ENCODE results near the gene USP53. TPM values are rescaled to one million over a fixed set of nuclear protein-coding genes. Genes with fewer than 3 reads are reported as not detected.
"Not testable (repeated sequence)": the region's sequence is repeated elsewhere in the genome, so short reads cannot be mapped to it uniquely, and the experiment has no call there.

Gene USP53
- total RNA-seq: 32.8 TPM
- long read RNA-seq, partial matches to known transcripts: 2 of 10 reads
- long read RNA-seq, other reads (novel, unspliced or antisense): 8 of 10 reads

DNA sequence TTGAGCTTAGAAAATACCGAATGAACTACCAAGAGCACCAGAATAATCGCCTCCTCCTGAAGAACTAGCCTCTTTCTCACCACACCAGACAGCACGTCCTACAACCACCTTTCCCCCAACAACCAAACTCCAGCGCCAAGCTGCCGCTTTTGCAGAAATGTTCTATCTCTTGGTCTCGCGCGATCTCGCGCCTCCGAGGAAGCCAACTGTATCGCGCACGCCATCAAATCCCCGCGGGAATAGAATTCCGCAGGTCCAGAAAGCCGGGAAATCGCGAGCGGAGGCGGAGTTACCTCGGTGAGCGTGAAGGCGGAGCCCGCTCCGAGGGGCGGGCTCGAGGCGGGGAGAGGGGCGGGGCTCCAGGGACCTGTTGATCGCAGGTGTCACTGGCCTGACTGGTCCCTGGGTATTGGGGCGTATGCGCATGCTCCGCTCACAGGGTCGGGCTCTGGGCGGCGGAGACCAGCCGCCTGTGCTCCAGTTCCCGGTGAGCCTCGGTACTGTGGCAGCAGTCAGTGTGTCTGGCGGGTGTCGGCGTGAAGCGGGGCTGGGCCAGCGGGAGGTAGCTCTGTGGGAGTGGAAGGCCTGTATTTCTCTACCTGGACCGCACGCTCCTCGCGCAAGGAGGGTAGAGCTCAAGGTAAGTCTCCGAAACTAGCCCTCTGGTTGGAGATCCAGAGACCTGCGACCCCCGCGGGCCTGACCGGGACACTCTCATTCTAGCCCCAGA, at the start of gene USP53:
USP53 (plus strand) TSS at position 480 of the 730 bp plus-strand sequence. CDS start 27,047 bp downstream, outside the sequence.
- ATAC-seq (peak; percentile 97), DNase-seq (ENCODE audit: missing footprints) (peak; percentile 97)
- intact Hi-C loops (cut with DNase I): loop anchor here (2.0 to 10.0 kb wide), 4 partner anchors 35 to 168 kb away; no protein-coding TSS in a partner anchor

DNA sequence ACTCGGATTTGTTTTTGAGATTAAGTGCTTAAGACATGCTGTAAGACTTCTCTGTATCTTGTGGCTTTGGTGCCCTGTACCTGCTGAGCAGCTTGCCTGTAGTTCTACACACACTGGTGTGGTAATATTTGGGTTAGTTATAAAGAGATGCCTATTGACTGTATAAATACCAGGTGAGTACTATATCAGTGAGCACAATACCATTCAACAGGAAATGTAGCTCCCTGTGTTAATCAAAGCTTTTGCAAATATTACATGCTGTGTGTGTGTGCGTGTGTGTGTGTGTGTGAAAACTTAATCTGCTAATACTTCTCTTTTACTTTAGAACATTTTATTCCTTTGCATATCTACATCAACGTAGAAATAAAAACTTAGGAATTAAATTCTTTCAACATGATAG, 46.7 kb upstream of the USP53 start:
- no peak for ATAC-seq

DNA sequence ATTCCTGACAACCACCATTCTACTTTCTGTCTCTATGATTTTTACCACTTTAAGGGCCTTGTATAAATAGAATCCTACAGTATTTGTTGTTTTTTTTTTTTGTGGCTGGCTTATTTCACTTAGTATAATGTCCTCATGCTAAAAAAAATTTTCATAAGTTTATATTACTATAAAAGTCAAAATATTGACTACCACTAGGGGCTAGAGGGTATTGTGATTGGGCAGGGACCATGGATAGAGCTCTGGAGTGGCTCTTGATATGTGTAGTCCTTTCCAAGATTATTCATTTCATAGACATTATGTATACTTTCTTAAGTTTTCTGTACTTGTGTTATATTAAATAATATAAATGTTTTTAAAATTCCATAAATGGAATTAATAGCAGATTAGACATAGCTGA, 42.3 kb upstream of the USP53 start:
- no peak for ATAC-seq

More for the DNA sequence above, 46.7 kb upstream of the USP53 start:
- no peak for DNase-seq (ENCODE audit: missing footprints)
- intact Hi-C loops (cut with DNase I): loop anchor here (5.0 kb wide), 2 partner anchors 117 to 178 kb away; no protein-coding TSS in a partner anchor

DNA sequence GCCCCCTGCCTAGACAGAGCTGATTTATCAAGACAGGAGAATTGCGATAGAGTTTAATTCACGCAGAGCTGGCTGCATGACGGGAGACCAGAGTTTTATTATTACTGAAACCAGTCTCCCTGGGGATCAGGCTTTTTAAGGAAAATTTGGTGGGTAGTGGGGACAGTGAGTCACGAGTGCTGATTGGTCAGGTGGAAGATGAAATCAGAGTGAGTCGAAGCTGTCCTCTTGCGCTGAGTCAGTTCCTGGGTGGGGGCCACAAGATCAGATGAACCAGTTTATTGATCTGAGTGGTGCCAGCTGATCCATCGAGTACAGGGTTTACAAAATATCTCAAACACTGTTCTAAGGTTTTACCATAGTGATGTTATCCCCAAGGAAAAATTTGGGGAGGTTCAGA, 40.3 kb upstream of the USP53 start:
- intact Hi-C loops (cut with DNase I): no loop called here
- ATAC-seq (no peak), DNase-seq (ENCODE audit: missing footprints) (no peak)

More for the DNA sequence above, 42.3 kb upstream of the USP53 start:
- DNase-seq (ENCODE audit: missing footprints): no peak
- intact Hi-C loops (cut with DNase I): no loop called here

DNA sequence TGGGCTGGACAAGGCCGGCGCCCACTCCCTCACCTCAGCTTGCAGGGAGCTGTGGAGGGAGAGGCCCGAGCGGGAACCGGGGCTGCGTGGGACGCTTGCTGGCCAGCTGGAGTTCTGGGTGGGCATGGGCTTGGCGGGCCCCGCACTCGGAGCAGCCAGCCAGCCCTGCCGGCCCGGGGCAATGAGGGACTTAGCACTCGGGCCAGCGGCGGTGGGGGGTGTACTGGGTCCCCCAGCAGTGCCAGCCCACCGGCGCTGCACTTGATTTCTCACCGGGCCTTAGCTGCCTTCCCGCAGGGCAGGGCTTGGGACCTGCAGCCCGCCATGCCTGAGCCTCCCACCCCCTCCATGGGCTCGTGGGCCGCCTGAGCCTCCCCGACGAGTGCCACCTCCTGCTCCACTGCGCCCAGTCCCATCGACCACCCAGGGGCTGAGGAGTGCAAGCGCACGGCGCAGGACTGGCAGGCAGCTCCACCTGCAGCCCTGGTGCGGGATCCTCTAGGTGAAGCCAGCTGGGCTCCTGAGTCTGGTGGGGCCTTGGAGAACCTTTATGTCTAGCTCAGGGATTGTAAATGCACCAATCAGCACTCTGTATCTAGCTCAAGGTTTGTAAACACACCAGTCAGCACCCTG, 38.7 kb upstream of the USP53 start:
- DNase-seq (ENCODE audit: missing footprints): peak; percentile 62
- intact Hi-C loops (cut with DNase I); ATAC-seq: not testable (repeated sequence)

DNA sequence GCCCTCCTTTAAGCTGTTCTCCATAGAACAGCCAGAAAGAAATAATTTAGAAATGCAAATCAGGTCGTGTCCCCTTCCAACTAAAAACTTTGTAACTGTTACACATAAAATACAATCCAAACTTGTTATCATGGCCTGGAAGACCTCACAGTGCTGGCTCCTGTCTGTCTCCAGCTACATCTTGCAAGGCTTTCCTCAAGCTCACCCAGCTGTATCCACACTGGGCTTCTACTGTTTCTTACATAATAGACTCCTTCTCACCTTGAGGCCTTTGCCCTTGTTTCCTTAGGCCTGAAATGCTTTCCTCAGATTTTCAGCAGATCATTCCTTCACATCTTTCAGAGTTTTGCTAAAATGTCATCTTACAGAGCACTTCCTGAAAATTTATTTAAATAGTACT, 33.5 kb upstream of the USP53 start:
- intact Hi-C loops (cut with DNase I): loop anchor here (5.0 kb wide), 1 partner anchor 33 kb away; the partner anchor contains the start of gene USP53
- ATAC-seq (peak; percentile 46), DNase-seq (ENCODE audit: missing footprints) (no peak)

DNA sequence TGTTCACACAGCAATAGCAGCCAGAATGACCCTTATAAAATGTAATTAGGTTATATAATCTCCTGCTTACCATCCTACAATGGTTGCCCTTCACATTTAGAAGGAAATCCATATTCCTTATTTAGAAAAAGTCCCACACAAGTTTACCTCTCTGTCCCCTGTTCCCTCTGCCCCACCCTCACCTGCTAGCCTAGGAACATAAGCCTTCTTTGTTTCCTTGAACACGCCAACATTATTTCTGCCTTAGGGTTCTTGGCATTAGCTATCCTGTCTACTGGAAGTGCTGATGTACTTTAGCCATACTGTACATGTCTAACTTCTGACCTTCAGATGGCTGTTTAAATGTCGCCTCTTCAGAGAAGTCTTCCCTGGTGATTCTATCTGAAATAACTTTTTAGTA, 28.4 kb upstream of the USP53 start:
- no peak for ATAC-seq
- no peak for DNase-seq (ENCODE audit: missing footprints)
- intact Hi-C loops (cut with DNase I): no loop called here

DNA sequence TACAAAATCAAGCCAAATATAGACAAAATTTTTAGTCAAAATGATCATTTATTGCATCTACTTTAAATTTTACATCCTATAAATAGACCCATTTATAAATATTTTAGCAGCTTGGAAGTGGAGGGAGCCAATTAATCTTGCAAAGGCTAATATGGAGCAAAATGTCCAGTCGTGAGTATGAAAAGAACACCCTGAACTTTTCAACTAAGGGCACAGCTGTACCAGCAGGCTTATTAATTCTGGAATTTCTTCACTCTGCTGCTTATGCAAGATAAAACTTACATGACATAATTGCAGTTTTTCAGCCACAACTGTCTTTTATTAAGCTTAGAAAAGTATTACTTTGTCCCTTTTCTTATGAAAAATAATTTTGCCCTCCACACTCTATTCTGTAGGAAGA, 22.9 kb upstream of the USP53 start:
- DNase-seq (ENCODE audit: missing footprints): no peak
- intact Hi-C loops (cut with DNase I): loop anchor here (2.0 kb wide), 1 partner anchor 15 kb away; no protein-coding TSS in a partner anchor

DNA sequence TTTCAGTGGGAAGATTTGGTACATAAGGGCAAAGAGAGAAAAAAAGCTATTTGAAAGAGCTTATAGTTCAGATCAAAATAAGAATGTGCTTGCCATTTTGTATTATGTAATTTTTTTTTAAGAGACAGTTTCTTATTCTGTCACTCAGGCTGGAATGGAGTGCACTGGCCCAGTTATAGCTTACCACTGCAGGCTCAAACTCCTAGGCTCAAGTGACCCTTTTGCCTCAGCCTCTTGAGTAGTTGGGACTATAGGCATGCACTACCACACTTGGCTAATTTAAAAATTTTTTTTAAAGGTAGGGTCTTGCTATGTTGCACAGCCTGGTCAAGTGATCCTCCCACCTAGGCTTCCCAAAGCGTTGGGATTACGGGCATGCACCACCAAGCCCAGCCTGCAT, 22.2 kb upstream of the USP53 start:
- ATAC-seq: peak; percentile 32
- DNase-seq (ENCODE audit: missing footprints): no peak
- intact Hi-C loops (cut with DNase I): loop anchor here (2.0 kb wide), 1 partner anchor 14 kb away; no protein-coding TSS in a partner anchor

More for the DNA sequence above, 22.9 kb upstream of the USP53 start:
- peak; percentile 90 for ATAC-seq

DNA sequence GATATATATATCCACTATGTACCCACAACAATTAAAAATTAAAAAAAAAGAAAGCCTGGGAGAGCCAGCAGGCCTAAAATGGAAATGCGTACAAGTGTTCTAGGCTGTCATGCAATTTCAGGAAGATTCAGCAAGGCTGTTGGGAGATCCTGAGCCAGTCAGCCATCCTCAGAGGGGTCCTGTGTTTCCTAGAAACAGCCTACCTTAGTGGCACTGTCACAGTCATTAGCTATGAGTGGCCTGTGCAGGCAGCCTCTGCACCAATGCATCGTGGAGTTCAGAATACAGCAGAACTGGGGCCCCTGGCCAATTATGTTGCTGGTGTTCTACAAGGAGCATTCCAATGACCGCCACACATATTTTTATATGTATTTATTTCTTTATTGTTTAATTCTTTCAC, 21.0 kb upstream of the USP53 start:
- intact Hi-C loops (cut with DNase I): loop anchor here (2.0 kb wide), 1 partner anchor 13 kb away; no protein-coding TSS in a partner anchor
- DNase-seq (ENCODE audit: missing footprints) (no peak), ATAC-seq (no peak)

DNA sequence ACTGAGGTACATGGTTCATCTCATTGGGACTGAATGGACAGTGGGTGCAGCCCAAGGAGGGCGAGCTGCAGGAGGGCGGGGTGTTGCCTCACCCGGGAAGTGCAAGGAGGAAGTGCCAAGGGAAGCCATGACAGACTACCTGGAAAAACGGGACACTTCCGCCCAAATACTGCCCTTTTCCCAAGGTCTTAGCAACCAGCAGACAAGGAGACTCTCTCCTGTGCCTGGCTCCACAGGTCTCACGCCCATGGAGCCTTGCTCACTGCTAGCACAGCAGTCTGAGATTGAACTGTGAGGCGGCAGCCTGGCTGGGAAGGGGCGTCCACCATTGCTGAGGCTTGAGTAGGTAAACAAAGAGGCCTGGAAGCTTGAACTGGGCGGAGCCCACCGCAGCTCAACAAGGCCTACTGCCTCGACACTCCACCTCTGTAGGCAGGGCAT, 14.7 kb upstream of the USP53 start:
- no peak for DNase-seq (ENCODE audit: missing footprints)
- no peak for ATAC-seq
- intact Hi-C loops (cut with DNase I): no loop called here

DNA sequence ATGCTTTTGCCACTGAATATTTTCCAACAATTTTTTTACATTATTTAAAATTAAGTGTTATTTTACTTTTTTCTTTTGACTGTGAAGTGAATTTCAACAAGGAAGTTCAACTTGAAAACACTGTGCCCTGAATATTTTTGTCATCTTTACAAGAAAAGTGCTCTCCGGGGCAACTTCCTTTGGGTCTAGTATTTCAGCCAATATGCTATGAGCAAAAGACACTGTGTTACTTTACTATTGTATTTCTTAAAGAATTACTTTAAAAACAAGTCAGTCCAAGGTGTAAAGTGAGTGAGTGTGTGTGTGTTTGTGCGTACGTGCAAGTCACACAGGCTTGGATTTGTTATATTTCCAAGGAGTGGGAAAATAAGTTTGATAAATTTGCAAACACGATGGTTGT, 7.6 kb upstream of the USP53 start:
- intact Hi-C loops (cut with DNase I): loop anchor here (2.0 kb wide), 1 partner anchor 14 kb away; no protein-coding TSS in a partner anchor
- ATAC-seq (no peak), DNase-seq (ENCODE audit: missing footprints) (no peak)

DNA sequence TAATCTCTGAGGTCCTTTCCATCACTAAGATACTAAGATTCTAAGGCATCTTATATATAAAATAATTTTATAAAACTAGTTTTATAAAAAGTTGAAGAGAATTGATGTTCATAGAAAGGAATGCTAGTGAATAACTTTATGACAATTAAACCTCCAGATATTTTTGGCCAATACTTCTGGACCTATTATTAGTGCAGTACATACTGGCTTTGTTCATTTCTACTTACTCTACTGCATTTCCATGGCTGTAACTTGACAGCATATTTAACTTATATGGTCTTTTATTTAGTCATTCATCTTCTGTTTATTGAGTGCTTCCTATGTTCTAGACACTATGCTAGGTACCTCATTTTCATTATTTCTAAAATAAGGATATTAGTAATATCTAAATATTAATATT, 6.8 kb upstream of the USP53 start:
- DNase-seq (ENCODE audit: missing footprints) (no peak), ATAC-seq (peak; percentile 32)
- intact Hi-C loops (cut with DNase I): loop anchor here (2.0 kb wide), 1 partner anchor 15 kb away; no protein-coding TSS in a partner anchor

DNA sequence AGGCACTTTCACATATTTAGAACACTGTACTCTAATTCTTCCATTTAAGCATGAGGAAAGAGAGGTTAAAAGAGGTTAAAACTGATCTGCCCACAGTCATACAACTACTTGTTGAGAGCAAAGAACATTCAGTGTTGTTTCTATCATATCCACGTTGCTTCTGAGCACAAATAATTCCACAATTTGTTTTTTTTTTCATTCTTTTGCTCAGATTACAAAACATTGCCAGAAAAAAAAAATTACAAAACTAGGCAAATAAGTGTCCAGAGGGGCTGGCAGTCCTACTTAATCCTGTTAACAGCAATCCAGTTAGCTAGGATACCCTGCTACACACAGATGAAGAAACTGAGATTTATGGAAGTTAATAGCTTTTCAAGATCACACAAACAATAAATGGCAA, 6.3 kb upstream of the USP53 start:
- intact Hi-C loops (cut with DNase I): no loop called here
- peak; percentile 67 for ATAC-seq

DNA sequence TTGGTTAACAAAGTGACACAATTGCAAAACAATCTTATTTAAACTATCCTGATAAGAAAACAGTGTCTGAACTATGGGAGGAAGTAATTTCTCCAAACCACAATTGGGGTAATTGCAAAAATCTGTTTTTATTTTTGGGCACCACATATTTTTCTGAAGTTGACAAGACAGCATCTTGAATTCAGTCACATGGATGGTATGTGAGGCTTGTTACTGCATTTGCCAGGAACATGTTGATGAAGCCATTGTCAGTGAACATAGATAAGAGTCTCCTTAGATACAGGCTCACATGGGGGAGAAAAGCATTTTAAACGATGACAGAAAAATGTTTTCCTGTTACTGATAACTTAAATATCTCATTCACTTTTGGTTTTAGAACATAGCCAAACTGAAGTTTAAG, 5.5 kb upstream of the USP53 start:
- intact Hi-C loops (cut with DNase I): no loop called here

More for the DNA sequence above, 6.3 kb upstream of the USP53 start:
- no peak for DNase-seq (ENCODE audit: missing footprints)

DNA sequence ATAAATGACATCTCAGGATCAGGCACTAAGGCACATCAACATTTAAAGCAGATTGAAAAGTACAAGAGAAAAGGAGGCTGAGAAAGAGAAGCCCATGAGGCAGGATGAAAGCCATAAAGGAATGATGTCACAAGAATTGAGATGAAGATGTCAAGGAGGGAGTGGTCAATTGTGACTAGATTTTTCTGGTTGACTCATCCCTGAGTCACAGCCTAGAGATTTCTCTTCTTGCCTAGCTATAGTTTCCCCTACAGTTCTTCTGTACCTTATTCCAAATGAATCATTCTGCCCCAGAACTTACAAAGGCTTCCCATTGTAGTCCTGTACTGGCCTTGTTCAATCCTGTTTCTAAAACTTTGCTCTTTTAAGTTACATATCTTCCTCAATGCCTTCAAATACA, 3.4 kb upstream of the USP53 start:
- ATAC-seq (no peak), DNase-seq (ENCODE audit: missing footprints) (no peak)
- intact Hi-C loops (cut with DNase I): no loop called here

More for the DNA sequence above, 5.5 kb upstream of the USP53 start:
- ATAC-seq (no peak), DNase-seq (ENCODE audit: missing footprints) (no peak)

DNA sequence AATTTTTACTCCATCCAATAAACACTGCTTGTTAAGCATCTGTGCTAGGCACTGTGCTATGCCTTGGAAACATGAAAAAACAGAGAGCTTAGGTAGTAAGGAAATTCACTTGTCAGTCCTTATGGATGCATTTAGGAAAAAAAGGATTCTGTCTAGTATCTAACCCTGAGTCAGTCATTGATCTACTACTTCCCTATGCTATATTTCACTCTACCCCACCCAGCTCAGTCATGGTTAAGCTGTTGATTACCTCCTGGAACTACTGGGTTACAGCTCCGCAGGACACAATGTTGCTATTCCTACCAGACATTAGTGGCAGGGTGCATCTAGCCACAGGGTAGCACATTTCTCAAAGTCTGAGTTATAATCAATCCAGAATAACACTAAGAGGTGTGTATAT, 2.9 kb upstream of the USP53 start:
- no peak for ATAC-seq
- intact Hi-C loops (cut with DNase I): no loop called here

DNA sequence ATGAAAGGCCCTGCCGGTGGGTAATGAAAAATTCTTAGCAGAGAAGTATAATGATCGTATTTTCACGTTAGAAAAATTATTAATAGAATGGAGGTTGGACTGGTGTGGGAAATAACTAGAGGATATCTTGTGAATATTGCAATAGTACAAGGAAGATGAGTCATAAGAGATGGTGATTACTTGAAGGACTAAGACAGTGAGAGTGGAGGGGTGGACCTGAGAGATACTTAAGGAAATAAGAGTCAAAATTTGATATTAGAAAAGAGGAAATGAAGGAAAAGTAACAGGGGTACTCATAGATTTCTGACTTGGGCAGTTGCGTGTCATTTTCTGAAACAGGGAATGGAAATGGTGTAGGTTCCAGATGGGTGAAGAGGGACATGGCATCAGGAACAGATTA, 1.7 kb upstream of the USP53 start:
- intact Hi-C loops (cut with DNase I): loop anchor here (5.0 to 10.0 kb wide), 3 partner anchors 33 to 113 kb away; no protein-coding TSS in a partner anchor
- ATAC-seq (no peak), DNase-seq (ENCODE audit: missing footprints) (no peak)

More for the DNA sequence above, 2.9 kb upstream of the USP53 start:
- no peak for DNase-seq (ENCODE audit: missing footprints)

DNA sequence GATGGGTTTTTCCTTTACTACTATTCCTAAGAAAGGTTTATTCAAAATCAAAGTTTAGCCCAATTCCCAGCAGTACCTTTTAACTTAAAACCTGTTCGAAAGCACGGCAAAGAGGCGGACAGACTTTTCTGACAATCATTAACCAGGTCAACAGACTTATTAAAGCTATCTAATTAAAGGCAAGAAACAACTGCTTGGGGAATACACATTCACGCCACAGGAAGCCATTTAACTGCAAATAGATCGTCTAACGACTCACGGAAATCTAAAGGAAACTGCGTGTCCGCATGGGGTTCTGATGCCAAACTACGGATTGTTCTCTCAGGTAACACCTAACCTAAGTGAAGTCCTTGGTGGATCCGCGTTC, 663 bp upstream of the USP53 start:
- ATAC-seq: no peak
- intact Hi-C loops (cut with DNase I): loop anchor here (2.0 to 10.0 kb wide), 4 partner anchors 35 to 167 kb away; no protein-coding TSS in a partner anchor
- DNase-seq (ENCODE audit: missing footprints): no peak
